Measurements from ENCODE around the gene CNOT6. TPM values are rescaled to one million over a fixed set of nuclear protein-coding genes. Genes with fewer than 3 reads are reported as not detected.

The CNOT6 gene
- total RNA-seq, 1 experiment from 2014 or later: 60.9 TPM

DNA sequence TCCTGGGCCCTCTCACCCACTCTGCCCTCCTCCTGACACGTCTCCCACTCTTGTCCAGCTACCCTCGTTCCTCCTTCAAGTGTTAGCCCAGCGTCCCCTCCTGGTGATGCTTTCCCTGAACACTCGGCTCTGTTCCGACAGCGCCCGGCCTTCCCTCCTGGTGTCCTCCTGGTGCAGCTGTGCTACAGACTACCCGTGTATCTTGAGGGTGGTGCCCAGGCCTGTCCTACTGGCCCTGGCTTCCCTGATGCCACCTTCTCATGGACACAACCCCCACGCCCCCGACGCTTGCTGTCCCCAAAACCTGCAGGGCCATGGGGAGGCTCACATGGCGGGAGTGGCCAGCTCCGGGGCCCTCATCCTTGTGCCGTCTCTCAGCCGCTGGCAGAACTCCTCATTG lies 118.5 kb downstream of the CNOT6 start:
- CTCF ChIA-PET: no interaction called here
- Histone ChIP-seq H3K36me3 (ENCODE audit: insufficient read depth, low read length, poor library complexity, severe bottlenecking) (no peaks in the 10 kb centered on the region), H3K27ac (ENCODE audit: low read depth, low read length, poor library complexity, severe bottlenecking) (no peak overlapping the region), H3K27me3 (replicated peaks; ENCODE audit: insufficient read depth, low read depth, low read length, poor library complexity) (no peaks in the 10 kb centered on the region), H3K4me1 (ENCODE audit: insufficient read depth, low read length, poor library complexity, severe bottlenecking) (no peaks in the 10 kb centered on the region), H3K9me3 (ENCODE audit: low read depth, low read length, poor library complexity, severe bottlenecking) (no peaks in the 10 kb centered on the region), H3K4me3 (ENCODE audit: low read depth, low read length, poor library complexity, severe bottlenecking) (no peak overlapping the region)
- no peak for DNase-seq (ENCODE audit: low spot score)
- POLR2A ChIA-PET (ENCODE audit: low non-redundant PET): interaction anchor here (0.5 kb wide), 1 partner anchor 9 kb away, joined by 6 read pairs; no protein-coding TSS in a partner anchor
- intact Hi-C loops (cut with micrococcal nuclease; ENCODE audit: unreplicated experiment): no loop called here
- TF ChIP-seq CTCF (conservative IDR thresholded peaks at IDR 0.05; ENCODE audit: low read depth, low read length) (no peak), EZH2 (IDR thresholded peaks at IDR 0.05; ENCODE audit: borderline replicate concordance, low read depth, low read length, poor library complexity, severe bottlenecking) (no peak)
- BruUV-seq (replicated peaks): no TSS peak

GRCh38 chr5:180613188-180613813 lies 119.1 kb downstream of the CNOT6 start:
- TF ChIP-seq CTCF (conservative IDR thresholded peaks at IDR 0.05; ENCODE audit: low read depth, low read length) (no peak), EZH2 (IDR thresholded peaks at IDR 0.05; ENCODE audit: borderline replicate concordance, low read depth, low read length, poor library complexity, severe bottlenecking) (no peak)
- no peak for DNase-seq (ENCODE audit: low spot score)
- Histone ChIP-seq H3K4me1 (ENCODE audit: insufficient read depth, low read length, poor library complexity, severe bottlenecking) (no peaks in the 10 kb centered on the region), H3K27me3 (replicated peaks; ENCODE audit: insufficient read depth, low read depth, low read length, poor library complexity) (no peaks in the 10 kb centered on the region), H3K27ac (ENCODE audit: low read depth, low read length, poor library complexity, severe bottlenecking) (no peak overlapping the region), H3K36me3 (ENCODE audit: insufficient read depth, low read length, poor library complexity, severe bottlenecking) (no peaks in the 10 kb centered on the region), H3K4me3 (ENCODE audit: low read depth, low read length, poor library complexity, severe bottlenecking) (no peak overlapping the region), H3K9me3 (ENCODE audit: low read depth, low read length, poor library complexity, severe bottlenecking) (no peaks in the 10 kb centered on the region)
- ChIA-PET CTCF (no interaction called here), POLR2A (ENCODE audit: low non-redundant PET) (interaction anchor here (0.5 kb wide), 1 partner anchor 9 kb away, joined by 6 read pairs; no protein-coding TSS in a partner anchor)
- intact Hi-C loops (cut with micrococcal nuclease; ENCODE audit: unreplicated experiment): no loop called here
- BruUV-seq (replicated peaks): no TSS peak

DNA sequence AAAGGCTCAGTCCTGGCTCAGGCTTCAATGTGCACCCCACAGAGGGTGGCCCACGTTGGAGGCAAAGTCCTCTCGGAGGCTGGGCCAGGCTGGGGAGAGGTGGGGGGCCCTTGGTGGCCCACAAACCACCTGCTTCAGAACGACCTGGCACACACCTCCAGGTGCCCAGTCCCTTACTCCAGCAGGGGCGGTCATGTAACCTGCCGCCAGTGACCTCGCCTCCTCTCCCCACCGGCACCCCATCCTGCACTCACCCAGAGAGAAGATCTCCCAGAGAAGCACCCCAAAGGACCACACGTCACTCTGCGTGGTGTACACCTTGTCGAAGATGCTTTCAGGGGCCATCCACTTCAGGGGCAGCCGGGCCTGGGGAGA lies 119.6 kb downstream of the CNOT6 start:
- Histone ChIP-seq H3K27me3 (replicated peaks; ENCODE audit: insufficient read depth, low read depth, low read length, poor library complexity) (no peaks in the 10 kb centered on the region), H3K4me3 (ENCODE audit: low read depth, low read length, poor library complexity, severe bottlenecking) (no peak overlapping the region), H3K9me3 (ENCODE audit: low read depth, low read length, poor library complexity, severe bottlenecking) (no peaks in the 10 kb centered on the region), H3K27ac (ENCODE audit: low read depth, low read length, poor library complexity, severe bottlenecking) (no peak overlapping the region), H3K4me1 (ENCODE audit: insufficient read depth, low read length, poor library complexity, severe bottlenecking) (no peaks in the 10 kb centered on the region), H3K36me3 (ENCODE audit: insufficient read depth, low read length, poor library complexity, severe bottlenecking) (no peaks in the 10 kb centered on the region)
- ChIA-PET CTCF (no interaction called here), POLR2A (ENCODE audit: low non-redundant PET) (no interaction called here)
- BruUV-seq (replicated peaks): no TSS peak
- intact Hi-C loops (cut with micrococcal nuclease; ENCODE audit: unreplicated experiment): no loop called here
- no peak for DNase-seq (ENCODE audit: low spot score)
- no peak for TF ChIP-seq CTCF (conservative IDR thresholded peaks at IDR 0.05; ENCODE audit: low read depth, low read length)
- no peak for TF ChIP-seq EZH2 (IDR thresholded peaks at IDR 0.05; ENCODE audit: borderline replicate concordance, low read depth, low read length, poor library complexity, severe bottlenecking)
